Pancreas (tissue), 10 donors: ENCODE data around the gene TPM4. TPM values are rescaled to one million over a fixed set of nuclear protein-coding genes. Genes with fewer than 3 reads are reported as not detected.

Experiments
- ATAC-seq, 4 donors: fragments of 200-7000 bp; cut with Tn5 transposase; one replicate each; pipeline versions ENCODE4 v1.8.0 to v1.9.1; 2020; ENCODE audit warnings: mild to moderate bottlenecking in 4 of 4, moderate library complexity in 4 of 4
- DNase-seq, 6 donors: peaks; one replicate each; pipeline ENCODE4 v3.0.0-alpha.2; 2020
- FAIRE-seq: peaks from 2 replicates; lab custom pipeline; 2012; peaks lifted over from hg19 to GRCh38; lab: Jason Lieb, UNC
- H3K27ac ChIP-seq, 4 donors: fragments of 200-600 bp; sonication (generic); 1 replicate in 3 of 4; 2 replicates in 1 of 4; pipeline versions ENCODE4 v1.5.0 to v1.8.0; 2020
- H3K27me3 ChIP-seq, 4 donors: fragments of 200-600 bp; one replicate each; pipeline ENCODE4 v1.8.0; 2021
- H3K36me3 ChIP-seq, 3 donors: fragments of 200-600 bp; sonication (generic) in 1 of 3; one replicate each; pipeline versions ENCODE4 v1.5.0 to v1.8.0; 2020 to 2021
- H3K4me1 ChIP-seq, 3 donors: fragments of 200-600 bp; one replicate each; pipeline ENCODE4 v1.8.0; 2021
- H3K4me3 ChIP-seq, 4 donors: fragments of 200-600 bp; sonication (generic) in 2 of 4; one replicate each; pipeline versions ENCODE4 v1.5.0 to v1.8.0; 2020 to 2021
- H3K9me3 ChIP-seq, 4 donors: fragments of 200-600 bp; one replicate each; pipeline ENCODE4 v1.8.0; 2021
- CTCF ChIP-seq, 4 donors: fragments of 200-600 bp; sonication (generic) in 3 of 4; IDR thresholded peaks; one replicate each; pipeline versions ENCODE4 v1.5.0 to v1.8.0; 2021; ENCODE audit warnings: antibody characterized with exemption in 4 of 4
- WGBS, 2 donors: extraction: QIAGEN DNeasy Blood & Tissue Kit; methylation state at CpG; one replicate each; pipeline ENCODE4 v1.1.7; 2013; 5-methylcytosine and 5-hydroxymethylcytosine counted together
- intact Hi-C, 3 donors: fragments of 100-400 bp; cut with DNase I; formaldehyde crosslinking; loops; one replicate each; pipeline versions ENCODE4 v1.11.1 to v1.14.2; 2022
- polyA plus RNA-seq, 2 donors: library from polyadenylated mRNA; stranded (reverse); fragments of 200-250 nt; gene quantifications; one replicate each; pipeline ENCODE4 v1.2.3, GENCODE V29; 2013
- total RNA-seq, 6 donors: library from RNA; stranded (reverse); fragmentation: NEBNext Ultra II Directional in 4 of 6; extraction: Animal tissue kit (Norgen Biotek cat#: 25700) in 4 of 6; gene quantifications; one replicate each; pipeline versions ENCODE4 v1.2.1 to v1.2.4, GENCODE V29; 2021 to 2023
- donor health status: healthy with polysubstance abuse.
- donor health status: DM: no; HTN: no; CAD: no; lungs with moderate emphysema.
- donor health status: DM: no; HTN: no; CAD: no.
- donor health status: control.
- donor health status: control.
- donor health status: Bipolar disorder and iron deficiency.
- donor health status: DM: yes; HTN: yes; CAD: no.
- donor health status: DM: no; HTN: no; CAD: no.
- donor health status: DM: no; HTN: no; CAD: no.
- donor health status: DM: yes; HTN: yes; CAD: no.

The TPM4 gene
- total and polyA plus RNA-seq, 8 donors, result 36.8 to 161 (median 79.6) TPM

DNA sequence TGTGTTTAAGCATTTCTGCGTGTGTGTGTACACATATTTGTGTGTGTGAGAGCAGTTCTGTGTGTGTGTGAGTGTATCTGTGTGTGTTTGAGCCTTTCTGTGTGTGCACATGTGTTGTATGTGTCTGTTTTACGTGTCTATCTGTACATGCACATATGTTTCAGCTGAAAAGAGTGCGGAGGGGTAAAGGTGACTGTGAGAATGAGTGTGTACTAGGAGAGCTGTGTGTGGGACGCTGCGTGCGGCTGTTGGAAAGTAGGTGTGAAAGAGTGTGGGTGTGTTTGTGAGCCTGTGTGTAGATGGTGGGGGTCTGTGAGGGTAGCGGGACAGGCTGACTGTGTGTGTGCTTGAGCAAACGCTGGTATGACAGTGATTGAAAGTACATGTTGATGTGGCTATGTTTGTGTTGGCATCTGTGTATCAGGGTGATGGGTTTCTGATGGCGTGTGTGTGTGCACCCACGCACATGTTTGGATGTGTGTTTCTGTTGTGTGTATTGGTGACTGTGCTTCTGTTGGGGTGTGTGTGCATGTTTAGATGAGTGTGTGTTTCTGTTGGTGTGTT, 7.5 kb upstream of the TPM4 start:
- 60 to 70% methylated on average over 10 of the region's 10 CpGs for WGBS, 2 donors
- no peak for ATAC-seq
- Histone ChIP-seq H3K27me3 (no peaks in the 10 kb centered on the region), H3K36me3 (no peaks in the 10 kb centered on the region), H3K27ac (no peak overlapping the region), H3K4me3 (no peak overlapping the region), H3K9me3 (no peaks in the 10 kb centered on the region), H3K4me1 (no peaks in the 10 kb centered on the region)
- TF ChIP-seq CTCF (IDR thresholded peaks at IDR 0.05), result no peak
- no peak for FAIRE-seq
- intact Hi-C loops, result no loop called here
- no peak for DNase-seq

- intact Hi-C loops, result no loop called here
- no peaks in the 10 kb centered on the region for H3K36me3 ChIP-seq
- DNase-seq, result no peak
- ATAC-seq, result no peak
- H3K4me3 ChIP-seq, result no peak overlapping the region
- 77 to 83% methylated on average over 10 of the region's 10 CpGs for WGBS, 2 donors
- no peaks in the 10 kb centered on the region for H3K27me3 ChIP-seq
- FAIRE-seq, result no peak
- H3K27ac ChIP-seq, result peak overlapping the region in 2 of 4 donors; percentile 33 to 50
- no peaks in the 10 kb centered on the region for H3K9me3 ChIP-seq
- H3K4me1 ChIP-seq, result no peaks in the 10 kb centered on the region
- no peak for TF ChIP-seq CTCF (IDR thresholded peaks at IDR 0.05)
Measured at GRCh38 chr19:16069813-16070365, 6.4 kb upstream of the TPM4 start.

DNA sequence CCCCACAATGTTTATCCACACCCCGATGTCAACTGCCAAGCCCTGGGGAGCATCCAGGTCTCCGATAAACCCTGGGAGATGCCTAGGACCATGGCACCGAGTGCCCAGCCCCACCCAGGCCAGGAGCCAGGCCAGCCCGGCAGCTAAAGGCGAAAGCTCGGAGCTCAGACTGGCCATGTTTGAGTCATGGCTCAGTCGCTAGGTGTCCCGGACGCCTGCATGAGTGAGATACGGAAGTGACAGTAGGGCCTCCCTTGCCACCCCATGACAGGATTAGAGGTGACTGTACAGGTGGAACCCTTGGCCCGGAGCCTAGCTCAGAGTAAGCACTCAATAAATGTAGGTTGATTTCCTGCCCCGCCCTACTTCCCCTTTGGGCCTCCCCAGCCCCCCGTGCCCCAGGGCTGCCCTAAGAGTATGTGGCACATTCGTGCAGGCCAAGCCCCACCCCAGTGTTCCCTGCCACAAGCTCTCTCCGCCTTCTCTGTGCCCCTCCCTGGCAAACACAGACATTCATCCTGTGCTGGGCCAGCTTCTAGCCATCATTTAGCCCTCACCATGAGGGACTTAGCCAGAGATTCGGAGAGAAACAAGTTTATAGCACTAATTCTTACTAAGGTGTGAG, 5.8 kb upstream of the TPM4 start:
- Histone ChIP-seq H3K9me3 (no peaks in the 10 kb centered on the region), H3K27me3 (no peaks in the 10 kb centered on the region), H3K27ac (peak overlapping the region in 2 of 4 donors; percentile 33 to 50), H3K4me1 (no peaks in the 10 kb centered on the region), H3K36me3 (no peaks in the 10 kb centered on the region), H3K4me3 (no peak overlapping the region)
- intact Hi-C loops, result no loop called here
- TF ChIP-seq CTCF (IDR thresholded peaks at IDR 0.05), result no peak
- 67 to 76% methylated on average over 16 of the region's 16 CpGs for WGBS, 2 donors
- ATAC-seq (peak in 3 of 4 donors; percentile 56 to 62 (median 62)), FAIRE-seq (no peak), DNase-seq (no peak)

GRCh38 chr19:16071072-16071691, 5.1 kb upstream of the TPM4 start:
- Histone ChIP-seq H3K4me1 (no peaks in the 10 kb centered on the region), H3K27me3 (no peaks in the 10 kb centered on the region), H3K27ac (peak overlapping the region in 1 of 4 donors; percentile 23), H3K4me3 (no peak overlapping the region), H3K9me3 (no peaks in the 10 kb centered on the region), H3K36me3 (no peaks in the 10 kb centered on the region)
- DNase-seq, result no peak
- TF ChIP-seq CTCF (IDR thresholded peaks at IDR 0.05), result no peak
- FAIRE-seq, result no peak
- no peak for ATAC-seq
- intact Hi-C loops, result no loop called here
- 75 to 76% methylated on average over 9 of the region's 9 CpGs for whole genome bisulfite sequencing, 2 donors
